HAP-1 (cell line): Measurements from ENCODE around the gene IL13.
A peak's percentile ranks its signal among the peaks of the same experiment; 100 is the strongest.

Source experiments
- DNase-seq, 2 experiments: peaks; one replicate each; pipeline ENCODE4 v3.0.0-alpha.2; 2016 to 2020; ENCODE audit warnings: low spot score in 2 of 2
- H3K27me3 ChIP-seq: fragments of 250-450 bp; sonication (Bioruptor Pico); 2 replicates; pipeline ENCODE4 v1.5.1; 2020; ENCODE audit warnings: low read depth, mild to moderate bottlenecking, moderate library complexity
- H3K36me3 ChIP-seq: fragments of 250-450 bp; sonication (Bioruptor Pico); replicated peaks from 2 replicates; pipeline ENCODE4 v1.5.1; 2020; ENCODE audit warnings: mild to moderate bottlenecking
- H3K4me1 ChIP-seq: fragments of 250-450 bp; sonication (Bioruptor Pico); 2 replicates; pipeline ENCODE4 v1.5.1; 2020; ENCODE audit warnings: mild to moderate bottlenecking
- H3K4me3 ChIP-seq: fragments of 250-450 bp; sonication (Bioruptor Pico); 2 replicates; pipeline ENCODE4 v1.5.1; 2020; ENCODE audit warnings: mild to moderate bottlenecking, moderate library complexity
- H3K9me3 ChIP-seq: fragments of 250-450 bp; sonication (Bioruptor Pico); 2 replicates; pipeline ENCODE4 v1.5.1; 2020; ENCODE audit warnings: mild to moderate bottlenecking, moderate library complexity
- in situ Hi-C: fragments of 300-500 bp; cut with MboI; formaldehyde crosslinking; loops from 3 replicates; pipeline ENCODE4 v1.14.3; 2020; ENCODE audit warnings: low sequenced_read_pairs, inconsistent platforms, mixed read lengths

Gene IL13

GRCh38 chr5:132669966-132670882 is 12.3 kb downstream of the IL13 start:
- Histone ChIP-seq H3K27me3 (no peaks in the 10 kb centered on the region), H3K36me3 (no peaks in the 10 kb centered on the region), H3K4me3 (no peak overlapping the region), H3K9me3 (0 out of 2 replicates have a peak, but pooled peaks cover 2% of the 10 kb centered on the region), H3K4me1 (no peaks in the 10 kb centered on the region)
- DNase-seq, result peak; percentile 28 to 35
- in situ Hi-C loops, result no loop called here

GRCh38 chr5:132671000-132671399 is 13.0 kb downstream of the IL13 start:
- Histone ChIP-seq H3K36me3 (no peaks in the 10 kb centered on the region), H3K9me3 (0 out of 2 replicates have a peak, but pooled peaks cover 2% of the 10 kb centered on the region), H3K27me3 (no peaks in the 10 kb centered on the region), H3K4me3 (no peak overlapping the region), H3K4me1 (no peaks in the 10 kb centered on the region)
- no peak for DNase-seq
- in situ Hi-C loops, result no loop called here

- Histone ChIP-seq H3K4me3 (no peak overlapping the region), H3K27me3 (no peaks in the 10 kb centered on the region), H3K36me3 (no peaks in the 10 kb centered on the region), H3K9me3 (0 out of 2 replicates have a peak, but pooled peaks cover 2% of the 10 kb centered on the region), H3K4me1 (no peaks in the 10 kb centered on the region)
- in situ Hi-C loops, result no loop called here
- no peak for DNase-seq
Observed at GRCh38 chr5:132673488-132673887, 15.5 kb downstream of the IL13 start.

- in situ Hi-C loops, result no loop called here
- Histone ChIP-seq H3K9me3 (0 out of 2 replicates have a peak, but pooled peaks cover 2% of the 10 kb centered on the region), H3K4me3 (no peak within 1 kb of the TSS), H3K27me3 (no peaks in the 10 kb centered on the region), H3K36me3 (no peaks in the 10 kb centered on the region), H3K4me1 (no peaks in the 10 kb centered on the region)
- DNase-seq, result no peak
Observed at GRCh38 chr5:132673939-132674630, 16.1 kb downstream of the IL13 start, which contains the start of gene IL4. Gene IL4, plus strand, starts transcription at chr5:132673989. Its CDS starts 62 bp downstream, at chr5:132674051.

- in situ Hi-C loops, result no loop called here
- Histone ChIP-seq H3K4me3 (no peak overlapping the region), H3K9me3 (0 out of 2 replicates have a peak, but pooled peaks cover 2% of the 10 kb centered on the region), H3K4me1 (no peaks in the 10 kb centered on the region), H3K27me3 (no peaks in the 10 kb centered on the region), H3K36me3 (no peaks in the 10 kb centered on the region)
- no peak for DNase-seq
Observed at GRCh38 chr5:132674671-132675506, 16.9 kb downstream of the IL13 start.

- H3K4me1 ChIP-seq, result no peaks in the 10 kb centered on the region
- H3K27me3 ChIP-seq, result no peaks in the 10 kb centered on the region
- in situ Hi-C loops, result no loop called here
- H3K36me3 ChIP-seq, result no peaks in the 10 kb centered on the region
- H3K9me3 ChIP-seq, result 0 out of 2 replicates have a peak, but pooled peaks cover under 1% of the 10 kb centered on the region
- DNase-seq, result no peak
- H3K4me3 ChIP-seq, result no peak overlapping the region
Observed at GRCh38 chr5:132675936-132676689, 18.1 kb downstream of the IL13 start.

- in situ Hi-C loops, result no loop called here
- Histone ChIP-seq H3K4me1 (no peaks in the 10 kb centered on the region), H3K9me3 (no peaks in the 10 kb centered on the region), H3K4me3 (no peak overlapping the region), H3K27me3 (no peaks in the 10 kb centered on the region), H3K36me3 (no peaks in the 10 kb centered on the region)
- no peak for DNase-seq
Observed at GRCh38 chr5:132677191-132677590, 19.2 kb downstream of the IL13 start.

GRCh38 chr5:132677682-132678400 is 19.9 kb downstream of the IL13 start:
- H3K4me1 ChIP-seq, result no peaks in the 10 kb centered on the region
- H3K36me3 ChIP-seq, result no peaks in the 10 kb centered on the region
- H3K27me3 ChIP-seq, result no peaks in the 10 kb centered on the region
- no peak for DNase-seq
- in situ Hi-C loops, result no loop called here
- no peak overlapping the region for H3K4me3 ChIP-seq
- H3K9me3 ChIP-seq, result no peaks in the 10 kb centered on the region

GRCh38 chr5:132678735-132679134 is 20.8 kb downstream of the IL13 start:
- no peak overlapping the region for H3K4me3 ChIP-seq
- DNase-seq, result no peak
- in situ Hi-C loops, result no loop called here
- H3K9me3 ChIP-seq, result no peaks in the 10 kb centered on the region
- no peaks in the 10 kb centered on the region for H3K27me3 ChIP-seq
- no peaks in the 10 kb centered on the region for H3K36me3 ChIP-seq
- no peaks in the 10 kb centered on the region for H3K4me1 ChIP-seq

- Histone ChIP-seq H3K36me3 (no peaks in the 10 kb centered on the region), H3K4me3 (no peak overlapping the region), H3K27me3 (no peaks in the 10 kb centered on the region), H3K4me1 (no peaks in the 10 kb centered on the region), H3K9me3 (no peaks in the 10 kb centered on the region)
- no peak for DNase-seq
- in situ Hi-C loops, result no loop called here
Observed at GRCh38 chr5:132679166-132679565, 21.2 kb downstream of the IL13 start.

GRCh38 chr5:132679717-132680380 is 21.9 kb downstream of the IL13 start:
- DNase-seq, result no peak
- Histone ChIP-seq H3K9me3 (no peaks in the 10 kb centered on the region), H3K4me3 (no peak overlapping the region), H3K36me3 (no peaks in the 10 kb centered on the region), H3K27me3 (no peaks in the 10 kb centered on the region), H3K4me1 (no peaks in the 10 kb centered on the region)
- in situ Hi-C loops, result no loop called here
